ENCODE data around the gene COX20.

- TF ChIP-seq CTCF (IDR thresholded peaks at IDR 0.05) (no peak), POLR2AphosphoS5 (IDR thresholded peaks at IDR 0.05) (no peak), EP300 (IDR thresholded peaks at IDR 0.05) (no peak), POLR2A (IDR thresholded peaks at IDR 0.05; ENCODE audit: low read depth) (no peak)
Observed at GRCh38 chr1:244865820-244866219, 30.4 kb downstream of the COX20 start.
